GM21367 (cell line): ENCODE measurements around the gene PHLPP2.
"Not testable (repeated sequence)": the region's sequence is repeated elsewhere in the genome, so short reads cannot be mapped to it uniquely, and the experiment has no call there.

ENCODE experiments used
- ATAC-seq: cut with Tn5 transposase; IDR thresholded peaks from one replicate; pipeline ENCODE4 v1.9.1; 2021; ENCODE audit not compliant: unreplicated experiment

The PHLPP2 gene

GRCh38 chr16:71722801-71723536 lies 1.5 kb downstream of the PHLPP2 start:
- peak; percentile 28 for ATAC-seq

GRCh38 chr16:71721066-71721740 lies 3.3 kb downstream of the PHLPP2 start:
- no peak for ATAC-seq

- ATAC-seq = no peak
These were observed 12.0 kb downstream of the PHLPP2 start for GRCh38 chr16:71712501-71712900.

- ATAC-seq = no peak
These were observed 12.7 kb downstream of the PHLPP2 start for GRCh38 chr16:71711789-71712188.

- ATAC-seq = no peak
These were observed 15.2 kb downstream of the PHLPP2 start for GRCh38 chr16:71709229-71709781.

GRCh38 chr16:71708696-71709095 lies 15.8 kb downstream of the PHLPP2 start:
- ATAC-seq = no peak

- ATAC-seq = no peak
These were observed 17.3 kb downstream of the PHLPP2 start for GRCh38 chr16:71707199-71707598.

- no peak for ATAC-seq
These were observed 18.5 kb downstream of the PHLPP2 start for GRCh38 chr16:71706046-71706445.

GRCh38 chr16:71703333-71703732 lies 21.2 kb downstream of the PHLPP2 start:
- ATAC-seq = no peak

GRCh38 chr16:71700831-71701230 lies 23.7 kb downstream of the PHLPP2 start:
- ATAC-seq = no peak

- no peak for ATAC-seq
These were observed 26.0 kb downstream of the PHLPP2 start for GRCh38 chr16:71698491-71698890.

- no peak for ATAC-seq
These were observed 31.3 kb downstream of the PHLPP2 start for GRCh38 chr16:71693164-71693563.

GRCh38 chr16:71689901-71690300 lies 34.6 kb downstream of the PHLPP2 start:
- no peak for ATAC-seq

GRCh38 chr16:71687861-71688260 lies 36.6 kb downstream of the PHLPP2 start:
- no peak for ATAC-seq

- ATAC-seq = not testable (repeated sequence)
These were observed 40.2 kb downstream of the PHLPP2 start for GRCh38 chr16:71684280-71684679.

- ATAC-seq = no peak
These were observed 43.1 kb downstream of the PHLPP2 start for GRCh38 chr16:71681360-71681759.

- no peak for ATAC-seq
These were observed 48.3 kb downstream of the PHLPP2 start for GRCh38 chr16:71676236-71676635.

- ATAC-seq = no peak
These were observed 49.1 kb downstream of the PHLPP2 start for GRCh38 chr16:71675380-71675779.

- no peak for ATAC-seq
These were observed 50.3 kb downstream of the PHLPP2 start for GRCh38 chr16:71674229-71674628.

GRCh38 chr16:71673582-71673973 lies 50.9 kb downstream of the PHLPP2 start:
- no peak for ATAC-seq

GRCh38 chr16:71672803-71673581 lies 51.5 kb downstream of the PHLPP2 start:
- no peak for ATAC-seq

- no peak for ATAC-seq
These were observed 52.4 kb downstream of the PHLPP2 start for GRCh38 chr16:71672125-71672524.
